GM18508 (cell line): ENCODE data around the gene CAMKK1.

ENCODE experiments used
- ATAC-seq: cut with Tn5 transposase; IDR thresholded peaks from one replicate; pipeline ENCODE4 v1.9.1; 2021; ENCODE audit warnings: moderate number of reproducible peaks; ENCODE audit not compliant: insufficient read depth, unreplicated experiment

The CAMKK1 gene

GRCh38 chr17:3817851-3818605, 74.8 kb downstream of the CAMKK1 start:
- ATAC-seq = no peak

- ATAC-seq = no peak
Measured at GRCh38 chr17:3815925-3816324, 76.9 kb downstream of the CAMKK1 start.

- no peak for ATAC-seq
Measured at GRCh38 chr17:3815122-3815521, 77.7 kb downstream of the CAMKK1 start.

- no peak for ATAC-seq
Measured at GRCh38 chr17:3814361-3814760, 78.5 kb downstream of the CAMKK1 start.

- no peak for ATAC-seq
Measured at GRCh38 chr17:3813171-3813570, 79.7 kb downstream of the CAMKK1 start.

- ATAC-seq = no peak
Measured at GRCh38 chr17:3812771-3813170, 80.1 kb downstream of the CAMKK1 start.

- ATAC-seq = no peak
Measured at GRCh38 chr17:3812284-3812683, 80.6 kb downstream of the CAMKK1 start.
